Stimulated activated naive CD8-positive, alpha-beta T cell treated with anti-CD3 and anti-CD28 coated beads, Interleukin-15, Interleukin-2, amounts not matched to agents 100 U/mL and 50 U/mL, for 24 hours (primary cell): ENCODE results near the gene ARHGAP5.
"Not testable (repeated sequence)": the region's sequence is repeated elsewhere in the genome, so short reads cannot be mapped to it uniquely, and the experiment has no call there.

Experiments used
- ATAC-seq: fragments of 150-1000 bp; cut with Tn5 transposase; one replicate; pipeline ENCODE4 v1.10.0; 2021
- DNase-seq: peaks from one replicate; pipeline ENCODE4 v3.0.0; 2021

Gene ARHGAP5

DNA sequence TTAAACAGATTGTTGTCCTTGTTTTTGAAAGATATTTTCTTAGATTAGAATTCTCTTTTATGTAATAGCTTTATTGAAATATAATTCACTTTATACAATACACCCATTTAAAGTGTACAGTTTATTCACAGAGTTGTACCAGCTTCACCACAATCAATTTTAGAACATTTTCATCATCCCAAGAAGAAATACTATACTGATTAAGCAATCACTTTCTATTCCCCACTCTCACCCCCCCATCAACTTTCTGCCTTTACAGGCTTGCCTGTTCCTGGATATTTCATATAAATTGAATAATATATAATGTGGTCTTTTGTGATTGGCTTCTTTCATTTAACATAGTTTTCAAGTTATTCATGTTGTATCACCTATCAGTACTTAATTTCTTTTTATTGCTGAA is 44.4 kb downstream of the ARHGAP5 start:
- no peak for ATAC-seq
- no peak for DNase-seq

DNA sequence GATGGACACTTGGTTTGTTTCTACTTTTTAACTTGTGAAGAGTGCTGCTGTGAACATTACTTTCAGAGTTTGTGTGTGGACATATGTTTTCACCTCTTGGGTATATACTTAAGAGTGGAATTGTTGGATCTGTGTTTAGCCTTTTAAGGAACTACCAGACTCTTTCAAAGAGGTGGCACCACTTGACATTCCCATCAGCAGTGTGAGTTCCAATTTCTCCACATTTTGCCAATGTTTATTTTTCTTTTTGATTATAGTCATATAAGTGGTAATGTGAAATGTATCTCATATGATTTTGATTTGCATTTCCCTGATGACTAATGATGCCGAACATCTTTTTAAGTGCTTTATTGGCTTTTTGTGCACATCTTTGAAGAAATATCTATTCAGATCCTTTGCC is 44.8 kb downstream of the ARHGAP5 start:
- ATAC-seq (no peak), DNase-seq (no peak)

DNA sequence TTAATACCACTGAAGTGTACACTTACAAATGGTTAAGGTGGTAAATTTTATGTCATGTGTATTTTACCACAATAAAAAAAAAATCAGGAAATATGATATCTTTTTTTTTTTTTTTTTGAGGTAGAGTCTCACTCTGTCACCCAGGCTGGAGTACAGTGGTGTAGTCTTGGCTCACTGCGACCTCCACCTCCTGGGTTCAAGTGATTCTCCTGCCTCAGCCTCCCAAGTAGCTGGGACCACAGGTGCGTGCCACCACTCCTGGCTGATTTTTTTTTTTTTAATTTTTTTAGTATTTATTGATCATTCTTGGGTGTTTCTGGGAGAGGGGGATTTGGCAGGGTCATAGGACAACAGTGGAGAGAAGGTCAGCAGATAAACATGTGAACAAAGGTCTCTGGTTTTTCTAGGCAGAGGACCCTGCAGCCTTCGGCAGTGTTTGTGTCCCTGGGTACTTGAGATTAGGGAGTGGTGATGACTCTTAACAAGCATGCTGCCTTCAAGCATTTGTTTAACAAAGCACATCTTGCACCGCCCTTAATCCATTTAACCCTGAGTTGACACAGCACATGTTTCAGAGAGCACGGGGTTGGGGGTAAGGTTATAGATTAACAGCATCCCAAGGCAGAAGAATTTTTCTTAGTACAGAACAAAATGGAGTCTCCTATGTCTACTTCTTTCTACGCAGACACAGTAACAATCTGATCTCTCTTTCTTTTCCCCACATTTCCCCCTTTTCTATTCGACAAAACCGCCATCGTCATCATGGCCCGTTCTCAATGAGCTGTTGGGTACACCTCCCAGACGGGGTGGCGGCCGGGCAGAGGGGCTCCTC is 50.0 kb downstream of the ARHGAP5 start:
- not testable (repeated sequence) for DNase-seq, ATAC-seq

DNA sequence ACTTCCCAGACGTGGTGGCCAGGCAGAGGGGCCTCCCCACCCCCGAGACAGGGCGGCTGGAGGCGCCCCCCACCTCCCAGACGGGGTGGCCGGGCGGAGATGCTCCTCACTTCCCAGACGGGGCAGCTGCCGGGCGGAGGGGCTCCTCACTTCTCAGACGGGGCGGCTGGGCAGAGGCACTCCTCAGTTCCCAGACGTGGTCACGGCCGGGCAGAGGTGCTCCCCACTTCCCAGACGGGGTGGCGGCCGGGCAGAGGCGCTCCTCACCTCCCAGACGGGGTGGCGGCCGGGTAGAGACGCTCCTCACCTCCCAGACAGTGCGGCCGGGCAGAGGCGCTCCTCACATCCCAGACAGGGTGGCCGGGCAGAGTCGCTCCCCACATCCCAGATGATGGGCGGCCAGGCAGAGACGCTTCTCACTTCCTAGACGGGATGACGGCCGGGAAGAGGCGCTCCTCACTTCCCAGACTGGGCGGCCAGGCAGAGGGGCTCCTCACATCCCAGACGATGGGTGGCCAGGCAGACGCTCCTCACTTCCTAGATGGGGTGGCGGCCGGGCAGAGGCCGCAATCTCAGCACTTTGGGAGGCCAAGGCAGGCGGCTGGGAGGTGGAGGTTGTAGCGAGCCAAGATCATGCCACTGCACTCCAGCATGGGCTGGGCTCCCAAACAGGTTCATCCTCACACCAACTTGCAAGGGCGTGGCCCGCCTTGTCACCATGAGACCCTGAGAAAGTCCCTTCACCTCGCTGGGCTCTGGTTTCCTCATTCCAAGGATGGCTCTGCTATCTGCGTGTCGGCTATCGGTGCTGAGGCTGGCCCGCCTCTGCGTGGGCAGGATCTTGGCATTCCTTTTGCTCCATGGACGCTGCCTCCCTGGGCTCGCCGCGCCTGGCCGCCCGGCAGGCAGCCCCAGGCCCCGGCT is 50.9 kb downstream of the ARHGAP5 start:
- ATAC-seq, DNase-seq: not testable (repeated sequence)

DNA sequence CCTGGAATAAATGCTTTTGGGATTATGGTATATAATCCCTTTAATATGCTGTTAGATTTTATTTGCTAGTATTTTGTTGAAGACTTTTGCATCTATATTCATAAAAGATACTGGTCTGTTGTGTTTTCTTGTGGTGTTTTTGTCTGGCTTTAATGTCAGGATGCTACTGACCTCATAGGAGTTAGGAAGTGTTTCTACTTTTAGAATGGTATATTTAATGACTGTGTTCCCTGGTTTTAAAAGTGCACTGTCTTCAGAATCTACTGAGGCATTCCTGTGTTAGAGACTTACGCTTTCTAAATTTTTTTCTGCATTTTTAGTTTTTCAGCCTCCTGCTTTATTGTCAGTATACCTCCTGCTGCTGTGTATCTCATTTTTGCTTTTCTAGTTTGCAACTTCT is 51.6 kb downstream of the ARHGAP5 start:
- no peak for DNase-seq
- no peak for ATAC-seq

DNA sequence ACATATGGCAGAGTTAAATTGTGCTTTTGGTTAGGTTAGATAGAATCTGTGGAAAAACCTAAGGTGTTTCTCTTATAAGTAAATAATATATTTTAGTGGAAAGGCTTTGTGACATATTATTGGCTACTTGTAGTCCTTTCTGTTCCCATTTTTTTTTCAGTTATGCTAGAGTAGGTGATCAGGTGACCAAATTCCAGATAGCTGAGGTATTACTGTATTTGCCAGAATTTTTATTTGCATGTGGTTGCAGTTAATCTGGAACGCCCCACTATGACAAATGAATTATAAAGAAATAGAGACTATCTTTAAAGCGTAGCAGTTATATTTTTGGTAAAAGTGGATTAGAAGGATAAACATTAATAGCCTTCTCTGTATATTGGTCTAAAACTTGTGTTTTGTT is 52.0 kb downstream of the ARHGAP5 start:
- ATAC-seq (no peak), DNase-seq (no peak)

DNA sequence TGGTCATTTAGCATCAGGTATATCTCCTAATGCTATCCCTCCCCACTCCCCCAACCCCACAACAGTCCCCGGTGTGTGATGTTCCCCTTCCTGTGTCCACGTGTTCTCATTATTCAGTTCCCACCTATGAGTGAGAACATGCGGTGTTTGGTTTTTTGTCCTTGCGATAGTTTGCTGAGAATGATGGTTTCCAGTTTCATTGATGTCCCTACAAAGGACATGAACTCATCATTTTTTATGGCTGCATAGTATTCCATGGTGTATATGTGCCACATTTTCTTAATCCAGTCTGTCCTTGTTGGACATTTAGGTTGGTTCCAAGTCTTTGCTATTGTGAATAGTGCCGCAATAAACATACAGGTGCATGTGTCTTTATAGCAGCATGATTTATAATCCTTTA is 54.6 kb downstream of the ARHGAP5 start:
- not testable (repeated sequence) for DNase-seq

DNA sequence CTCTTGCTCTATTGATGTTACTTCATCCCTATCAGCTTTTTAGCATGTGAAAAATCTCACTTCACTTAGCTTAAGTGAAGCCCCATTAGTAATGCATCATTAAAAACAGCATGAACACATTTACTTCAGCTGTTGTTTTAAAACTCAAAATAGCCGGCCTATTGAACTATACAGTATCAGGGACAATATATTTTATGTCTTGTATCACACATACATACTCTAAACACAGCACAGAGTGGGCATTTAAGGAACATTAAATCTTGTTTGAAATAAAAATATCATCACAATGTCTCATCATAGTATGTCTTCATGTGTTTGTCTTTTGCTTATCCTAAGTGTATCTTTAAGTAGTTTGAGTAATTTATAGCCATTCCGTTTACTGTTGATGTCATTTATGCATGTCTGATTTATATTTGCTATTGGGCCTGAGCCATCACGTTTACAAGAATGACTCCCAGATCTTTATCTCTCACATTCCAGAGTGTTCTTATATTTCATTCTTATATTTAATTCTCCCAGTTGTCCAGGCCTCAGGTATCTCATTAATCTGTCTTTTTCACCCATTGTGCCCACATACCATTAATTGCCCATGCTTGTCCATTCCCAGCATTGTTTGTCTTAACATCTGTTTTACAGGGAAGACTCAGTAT is 57.5 kb downstream of the ARHGAP5 start:
- no peak for DNase-seq
- no peak for ATAC-seq

More for the DNA sequence above, 54.6 kb downstream of the ARHGAP5 start:
- not testable (repeated sequence) for ATAC-seq

DNA sequence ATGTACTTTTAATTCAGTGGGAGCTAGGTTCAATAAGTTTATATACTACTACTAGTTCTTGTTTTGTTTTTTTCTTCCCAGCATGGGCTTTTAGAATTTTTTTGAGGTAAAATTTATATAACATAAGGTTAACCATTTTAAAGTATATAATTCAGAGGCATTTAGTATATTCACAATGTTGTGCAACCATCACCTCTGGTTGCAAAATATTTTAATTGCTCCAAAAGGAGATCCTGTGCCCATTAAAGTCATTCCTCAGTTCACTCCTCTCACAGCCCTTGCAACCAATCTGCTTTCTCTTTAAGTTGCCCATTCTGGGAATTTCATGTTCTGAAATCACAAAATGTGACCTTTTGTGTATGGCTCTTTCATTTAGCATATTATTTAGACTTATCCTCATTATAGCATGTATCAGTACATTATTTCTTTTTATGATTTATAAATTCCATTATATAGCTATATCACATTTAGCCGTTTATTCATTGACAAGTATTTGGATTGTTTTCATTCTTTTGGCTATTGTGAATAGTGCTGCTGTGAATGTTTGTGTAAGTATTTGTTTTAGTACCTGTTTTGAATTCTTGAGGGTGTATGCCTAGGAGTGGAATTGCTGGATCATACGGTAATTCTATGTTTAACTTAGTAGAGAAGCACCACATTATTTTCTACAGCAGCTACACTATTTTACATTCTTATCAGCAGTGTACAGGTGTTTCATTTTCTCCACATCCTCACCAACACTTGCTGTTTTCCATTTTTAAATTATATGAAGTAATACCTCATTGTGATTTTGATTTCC is 59.1 kb downstream of the ARHGAP5 start:
- DNase-seq = no peak
- ATAC-seq = no peak

DNA sequence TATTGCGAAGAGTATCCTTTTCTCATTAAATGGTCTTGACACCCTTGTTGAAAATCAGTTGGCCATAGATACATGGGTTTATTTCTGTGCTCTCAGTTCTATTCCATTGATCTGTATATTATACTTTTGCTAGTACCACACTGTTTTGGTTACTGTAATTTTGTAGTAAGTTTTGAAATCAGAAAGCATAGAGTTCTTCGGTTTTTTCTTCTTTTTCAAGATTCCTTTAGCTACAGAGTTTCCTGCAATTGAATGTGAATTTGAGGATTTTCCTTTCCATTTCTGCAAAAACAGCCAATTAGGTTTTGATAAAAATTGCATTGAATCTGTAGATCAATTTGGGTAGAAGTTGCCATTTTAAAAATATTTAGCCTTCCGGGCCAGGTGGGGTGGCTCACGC is 60.2 kb downstream of the ARHGAP5 start:
- DNase-seq (no peak), ATAC-seq (no peak)

DNA sequence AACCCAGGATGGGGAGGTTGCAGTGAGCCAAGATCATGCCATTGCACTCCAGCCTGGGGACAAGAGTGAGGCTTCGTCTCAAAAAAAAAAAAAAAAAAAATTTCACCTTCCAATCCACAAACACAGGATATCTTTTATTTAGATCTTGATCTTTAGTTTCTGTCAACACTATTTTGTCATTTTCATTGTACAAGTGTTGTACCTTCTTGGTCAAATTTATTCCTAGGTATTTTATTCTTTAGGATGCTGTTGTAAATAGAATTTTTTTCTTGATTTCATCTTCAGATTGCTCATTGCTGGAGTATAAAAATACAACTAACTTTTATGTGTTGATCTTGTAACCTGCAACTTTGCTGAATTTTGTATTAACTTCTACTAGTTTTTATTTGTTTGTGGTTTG is 60.8 kb downstream of the ARHGAP5 start:
- ATAC-seq = no peak
- DNase-seq = no peak

DNA sequence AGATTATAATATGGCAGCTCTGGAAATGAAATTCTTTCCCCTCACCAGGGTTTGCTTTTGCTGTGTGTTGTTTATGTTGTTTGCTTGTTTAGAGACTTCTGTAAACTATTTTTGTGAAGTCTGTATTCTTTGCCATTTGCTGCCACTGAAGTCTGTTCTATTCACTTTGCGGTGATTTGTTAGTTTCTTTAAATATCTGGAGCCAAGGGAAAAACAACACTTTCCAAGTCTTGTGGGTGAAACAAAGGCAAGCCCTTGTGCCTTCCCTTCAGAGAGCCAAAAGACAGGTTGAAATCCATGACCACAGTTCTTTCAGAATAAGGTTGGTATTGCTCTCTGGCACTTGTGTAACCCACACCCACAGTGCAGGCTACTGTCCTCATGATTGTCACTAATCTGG is 65.2 kb downstream of the ARHGAP5 start:
- DNase-seq = no peak
- no peak for ATAC-seq

DNA sequence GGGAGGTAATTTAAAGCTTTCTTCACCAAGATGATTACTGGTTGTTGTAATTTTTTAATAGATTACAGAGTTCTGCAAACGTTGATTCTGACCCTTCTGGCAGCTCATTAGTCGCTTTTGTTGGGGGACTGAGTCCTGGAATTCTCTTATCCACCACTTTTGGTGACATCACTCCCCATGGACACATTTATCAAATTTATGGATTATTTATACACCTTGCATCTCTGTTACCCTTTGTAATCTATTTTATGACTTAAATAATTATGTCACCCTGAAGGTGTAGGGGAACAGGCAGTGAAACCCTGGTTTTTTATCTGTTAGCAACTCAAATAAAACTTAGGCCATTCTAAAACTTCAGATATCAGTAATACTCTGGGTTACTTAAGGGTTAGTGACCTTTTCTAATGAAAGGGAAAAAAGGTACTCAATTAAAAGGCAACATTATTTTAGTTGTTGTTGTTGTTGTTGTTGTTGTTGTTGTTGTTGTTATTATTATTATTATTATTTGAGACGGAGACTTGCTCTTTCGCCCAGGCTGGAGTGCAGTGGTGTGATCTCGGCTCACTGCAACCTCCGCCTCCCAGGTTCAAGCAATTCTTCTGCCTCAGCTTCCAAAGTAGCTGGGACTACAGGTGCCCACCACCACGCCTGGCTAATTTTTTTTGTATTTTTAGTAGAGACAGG is 65.8 kb downstream of the ARHGAP5 start:
- DNase-seq = no peak
- no peak for ATAC-seq

DNA sequence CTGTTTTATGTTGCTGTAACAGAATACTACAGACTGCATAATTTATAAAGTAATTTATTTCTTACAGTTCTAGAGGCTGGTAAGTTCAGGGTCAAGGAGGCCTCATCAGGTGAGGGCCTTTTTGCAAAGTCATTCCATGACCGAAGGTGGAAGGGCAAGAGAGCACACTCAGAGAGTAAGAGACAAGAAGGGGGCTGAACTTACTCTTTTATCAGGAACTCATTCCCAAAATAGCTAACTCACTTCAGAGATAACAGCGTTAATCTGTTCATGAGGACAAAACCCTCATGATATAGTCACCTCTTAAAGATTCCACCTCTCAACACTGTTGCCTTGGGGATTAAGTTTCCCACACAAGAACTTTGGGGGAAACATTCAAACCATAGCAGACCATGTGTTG is 73.3 kb downstream of the ARHGAP5 start:
- DNase-seq = no peak
- ATAC-seq = no peak

DNA sequence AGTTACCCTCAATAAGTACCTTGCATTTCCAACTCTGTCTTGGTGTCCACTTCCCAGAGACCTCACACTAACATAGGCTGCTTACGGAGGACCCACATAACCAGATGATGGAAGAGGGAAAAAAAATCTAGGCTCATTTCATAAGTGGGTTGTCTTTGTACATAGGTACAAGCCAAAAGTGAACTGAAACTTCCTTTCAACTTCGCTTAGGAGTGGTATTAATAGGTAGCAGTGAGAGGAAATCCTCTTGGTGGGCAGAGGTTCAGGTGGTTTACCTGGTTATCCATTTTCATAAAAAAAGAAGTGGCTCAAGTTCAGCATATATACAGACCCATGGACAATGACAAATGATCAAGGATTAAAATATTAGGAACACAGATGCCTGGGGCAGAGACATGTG is 88.9 kb downstream of the ARHGAP5 start:
- ATAC-seq (no peak), DNase-seq (no peak)

DNA sequence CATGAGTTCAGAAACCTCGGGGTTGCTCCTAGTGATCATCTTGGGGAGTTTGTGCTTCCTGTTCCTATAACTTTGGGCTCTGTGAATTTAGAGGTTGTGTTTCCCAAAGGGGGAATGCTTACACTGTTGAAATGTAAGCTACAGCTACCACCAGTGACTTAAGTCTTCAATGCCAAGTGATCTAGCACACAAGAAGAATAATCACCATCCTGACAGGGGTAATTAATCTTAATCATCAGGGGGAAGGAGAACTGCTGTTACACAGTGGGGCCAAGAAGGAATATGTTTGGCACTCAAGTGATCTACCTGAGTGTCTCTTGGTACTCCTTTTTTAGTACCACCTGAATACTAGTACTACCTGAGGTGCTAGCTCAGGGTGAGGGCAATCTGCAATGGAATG is 89.8 kb downstream of the ARHGAP5 start:
- ATAC-seq (no peak), DNase-seq (no peak)

DNA sequence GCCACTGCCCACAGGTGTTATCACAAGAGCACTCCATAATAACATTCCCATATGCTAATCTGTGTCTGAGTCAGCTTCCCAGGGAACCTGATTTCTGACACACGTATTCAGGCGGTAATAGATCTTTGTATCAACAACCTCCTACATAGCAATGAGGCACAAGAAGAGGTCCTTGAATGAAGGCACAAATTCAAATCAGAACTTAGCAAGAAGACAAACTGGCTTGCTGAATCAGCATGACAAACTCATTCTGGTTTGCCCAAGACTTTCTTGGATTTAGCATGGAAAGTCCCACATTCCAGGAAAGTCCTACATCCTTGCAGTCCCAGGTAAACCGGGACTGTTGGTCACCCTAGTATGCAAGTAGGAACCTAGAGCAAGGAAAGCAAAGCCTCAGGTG is 90.8 kb downstream of the ARHGAP5 start:
- DNase-seq = no peak
- ATAC-seq = no peak

DNA sequence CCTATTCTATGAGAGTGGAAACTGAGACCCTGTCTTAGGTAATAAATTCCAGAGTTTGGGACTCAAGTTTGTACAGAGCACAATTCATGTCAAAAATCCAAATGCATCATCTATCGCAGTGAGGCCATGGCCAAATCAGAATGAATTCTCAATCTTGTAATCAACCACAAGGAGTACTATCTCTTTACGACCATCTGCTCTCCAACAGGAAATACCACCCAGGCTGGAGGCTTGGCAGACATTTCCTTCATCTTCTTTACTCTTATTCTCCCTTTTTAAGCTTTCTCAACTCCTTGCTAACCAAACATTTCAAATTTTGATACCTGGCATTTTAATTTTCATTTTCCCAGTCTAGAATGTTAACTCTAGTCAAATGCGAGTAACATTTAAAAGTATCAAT is 92.1 kb downstream of the ARHGAP5 start:
- ATAC-seq = no peak
- DNase-seq = no peak

DNA sequence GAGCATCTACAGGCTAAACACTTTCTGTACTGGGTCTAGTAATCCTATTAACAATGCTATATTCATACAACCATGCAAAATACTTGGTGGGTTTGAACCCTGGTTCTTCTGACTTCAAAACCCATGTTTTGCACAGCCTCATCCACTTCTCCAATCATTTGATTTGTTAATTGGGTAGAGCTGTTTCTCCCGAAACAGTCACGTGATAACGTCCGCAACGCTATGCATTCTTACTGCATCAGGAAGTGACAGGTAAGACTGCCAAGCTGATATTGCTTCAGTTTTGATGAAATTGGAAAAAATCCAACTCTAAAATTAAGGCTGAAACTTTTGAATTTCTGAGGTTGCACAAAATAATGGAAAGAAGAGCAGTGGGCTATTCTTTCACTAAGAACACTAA is 94.4 kb downstream of the ARHGAP5 start:
- ATAC-seq (no peak), DNase-seq (no peak)

DNA sequence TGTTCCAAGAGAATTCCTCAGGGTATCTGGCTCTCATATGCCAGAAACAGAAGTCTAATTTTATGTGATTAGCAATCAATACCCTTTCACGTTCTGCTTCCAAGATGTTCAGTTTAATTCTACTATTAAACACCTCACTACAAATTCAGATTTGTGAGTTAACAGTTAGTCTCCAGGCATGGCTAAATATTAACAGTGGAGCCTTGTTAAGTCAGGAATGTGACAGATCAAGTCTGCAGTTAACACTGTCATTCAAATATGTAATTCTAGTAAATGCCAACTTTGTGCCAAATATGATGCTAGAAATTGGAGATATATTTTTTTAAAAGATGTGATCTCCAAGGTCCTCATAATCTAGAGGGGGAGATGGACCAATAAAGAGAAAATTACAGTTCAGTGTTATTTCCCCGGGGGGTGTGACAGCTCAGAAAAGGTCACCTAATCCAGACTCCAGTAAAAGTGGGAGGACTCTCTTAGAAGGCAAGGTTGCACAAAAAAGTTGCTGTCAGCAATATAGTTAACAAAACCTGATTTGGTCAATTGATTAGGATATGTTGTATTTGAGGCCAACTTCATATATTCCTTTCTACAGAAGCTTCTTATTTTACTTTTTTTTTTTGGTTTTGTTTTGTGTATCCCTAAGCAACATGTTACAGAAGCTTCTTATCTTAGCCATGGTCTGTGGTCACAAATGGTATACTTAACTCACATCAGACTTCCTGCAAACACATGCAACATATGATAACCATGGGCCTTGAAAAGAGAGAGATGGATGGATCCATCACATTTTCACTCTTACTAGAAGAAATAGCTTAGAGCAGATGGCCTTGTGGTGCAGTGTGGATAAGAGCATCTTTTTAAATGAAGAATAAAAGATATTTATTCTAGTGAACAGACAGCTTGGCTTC is 106.3 kb downstream of the ARHGAP5 start:
- no peak for DNase-seq
- no peak for ATAC-seq
